Measurements from ENCODE around the gene IFI27. TPM values are rescaled to one million over a fixed set of nuclear protein-coding genes. Genes with fewer than 3 reads are reported as not detected.

IFI27 gene
- total and polyA plus RNA-seq, 9 of the 15 experiments (the other 6 are each of a cell fraction or from before 2014, with no cell fraction given) = 0.19 to 3.4 (median 1.4) TPM; not detected in 1

DNA sequence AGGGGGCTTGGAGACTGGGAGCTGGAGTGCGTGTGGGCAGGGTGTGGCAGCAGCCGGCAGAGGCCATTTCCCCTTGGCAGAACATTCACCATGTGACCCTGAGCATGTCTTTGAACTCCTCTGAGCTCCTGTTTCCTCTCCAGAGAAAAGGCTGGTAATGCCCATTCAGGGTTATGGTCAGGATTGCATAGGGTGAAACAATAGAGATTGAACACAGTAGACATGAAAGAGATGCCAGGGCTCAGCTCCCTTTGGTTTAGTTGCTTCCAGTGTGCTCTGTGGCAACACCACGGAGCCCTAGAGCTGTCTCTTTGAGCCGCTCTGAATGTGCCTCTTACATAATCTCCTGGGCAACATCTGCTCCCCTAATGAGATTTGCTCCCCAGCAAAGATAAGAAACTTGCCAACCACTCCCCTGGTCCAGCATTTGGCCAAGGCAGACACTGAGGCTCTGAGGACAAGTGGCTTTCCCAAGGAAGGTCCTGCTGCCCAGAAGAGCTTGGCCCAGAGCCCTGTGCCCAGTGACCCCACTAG, 4.6 kb downstream of the IFI27 start:
- Histone ChIP-seq H3K9me3 (replicated peaks; ENCODE audit: control insufficient read depth, insufficient read depth, low read depth, low read length) (no peaks in the 10 kb centered on the region), H3K4me3 (no peak overlapping the region), H3K9me1 (ENCODE audit: control insufficient read depth, insufficient read depth, low read length) (no peaks in the 10 kb centered on the region), H3K36me3 (ENCODE audit: control insufficient read depth, insufficient read depth, low read length) (no peaks in the 10 kb centered on the region), H4K20me1 (replicated peaks; ENCODE audit: control insufficient read depth, insufficient read depth, low read length) (no peaks in the 10 kb centered on the region; the same call in 1 of the 2 replicates), H3K4me2 (ENCODE audit: insufficient read depth, low read length) (no peak overlapping the region), H3K9ac (ENCODE audit: insufficient read depth in 1 of 2, low read depth in 2 of 2, low read length in 2 of 2) (no peak overlapping the region), H2AFZ (ENCODE audit: low read depth, low read length) (no peak overlapping the region), H3K79me2 (ENCODE audit: control insufficient read depth, insufficient read depth, low read length) (no peaks in the 10 kb centered on the region), H3K4me1 (replicated peaks in 1 of 2; ENCODE audit: control insufficient read depth in 2 of 2, insufficient read depth in 2 of 2, low read length in 2 of 2) (peaks cover 5 to 10% of the 10 kb centered on the region in 2 experiments; a peak in 4 of 5 replicates), H3K27me3 (ENCODE audit: control insufficient read depth in 2 of 2, insufficient read depth in 2 of 2, low read length in 2 of 2) (peaks cover 2 to 27% of the 10 kb centered on the region in 2 experiments; a peak in 3 of 5 replicates), H3K27ac (ENCODE audit: extremely low read depth, low read depth, low read length) (no peak overlapping the region)
- in situ Hi-C loops (cut with MboI) (no loop called here), intact Hi-C loops (cut with micrococcal nuclease) (no loop called here)
- FAIRE-seq (no peak), ATAC-seq (no peak), DNase-seq (ENCODE audit: extremely low read depth in 1 of 4, low spot score in 3 of 4) (no peak)
- ChIA-PET POLR2A (interaction anchor here (0.6 to 0.7 kb wide), 2 partner anchors 165 to 173 kb away, joined by 3 read pairs; no protein-coding TSS in a partner anchor), CTCF (ENCODE audit: low intra/inter-chr PET ratio) (no interaction called here)
- BruUV-seq (replicated peaks) = no TSS peak
- WGBS (ENCODE audit: insufficient coverage, low coverage, missing lambda C conversion rate) = 0% methylated on average over 2 of the region's 4 CpGs
- no peak for TF ChIP-seq SRSF9 (IDR thresholded peaks at IDR 0.05; ENCODE audit: borderline replicate concordance, low read depth, low read length)
- no peak for TF ChIP-seq ZNF407 (IDR thresholded peaks at IDR 0.05; ENCODE audit: low read depth)
- no peak for TF ChIP-seq ZNF239 (CRISPR knock-in tag; IDR thresholded peaks at IDR 0.05)
